HG03064 (cell line): Measurements from ENCODE around the gene GRB2.
A peak's percentile ranks its signal among the peaks of the same experiment; 100 is the strongest.

Source experiments
- ATAC-seq: cut with Tn5 transposase; IDR thresholded peaks from one replicate; pipeline ENCODE4 v1.9.1; 2021; ENCODE audit warnings: low read depth; ENCODE audit not compliant: unreplicated experiment

The GRB2 gene

DNA sequence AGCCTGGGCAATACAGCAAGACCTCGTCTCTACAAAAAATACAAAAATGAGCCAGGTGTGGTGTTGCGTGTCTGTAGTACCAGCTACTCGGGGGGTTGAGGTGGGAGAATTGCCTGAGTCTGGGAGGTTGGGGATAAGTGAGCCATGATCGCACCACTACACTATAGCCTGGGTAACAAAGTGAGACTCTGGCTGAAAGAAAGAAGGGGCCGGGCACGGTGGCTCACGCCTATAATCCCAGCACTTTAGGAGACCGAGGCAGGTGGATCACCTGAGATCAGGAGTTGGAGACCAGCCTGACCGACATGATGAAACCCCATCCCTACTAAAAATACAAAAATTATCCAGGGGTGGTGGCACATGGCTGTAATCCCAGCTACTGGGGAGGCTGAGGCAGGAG is 10.5 kb upstream of the GRB2 start:
- ATAC-seq: no peak

DNA sequence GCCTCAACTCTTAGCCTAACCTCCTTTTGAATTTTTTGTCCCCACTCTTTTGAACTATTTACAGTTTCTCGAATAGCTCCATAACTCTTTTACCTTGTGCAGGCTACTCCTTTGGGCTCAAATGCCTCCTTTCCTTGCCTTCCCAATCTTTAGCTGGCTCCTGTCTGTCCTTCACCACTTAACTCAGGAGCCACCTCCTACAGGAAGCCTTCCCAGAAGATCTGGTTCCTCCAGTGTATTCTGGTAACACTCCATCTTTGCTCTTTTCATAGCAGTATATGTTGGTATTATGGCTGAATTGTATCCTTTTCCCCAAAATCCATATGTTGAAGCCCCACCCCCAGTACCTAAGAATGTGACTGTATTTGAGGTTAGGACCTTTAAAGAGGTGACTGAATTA is 9.0 kb upstream of the GRB2 start:
- no peak for ATAC-seq

DNA sequence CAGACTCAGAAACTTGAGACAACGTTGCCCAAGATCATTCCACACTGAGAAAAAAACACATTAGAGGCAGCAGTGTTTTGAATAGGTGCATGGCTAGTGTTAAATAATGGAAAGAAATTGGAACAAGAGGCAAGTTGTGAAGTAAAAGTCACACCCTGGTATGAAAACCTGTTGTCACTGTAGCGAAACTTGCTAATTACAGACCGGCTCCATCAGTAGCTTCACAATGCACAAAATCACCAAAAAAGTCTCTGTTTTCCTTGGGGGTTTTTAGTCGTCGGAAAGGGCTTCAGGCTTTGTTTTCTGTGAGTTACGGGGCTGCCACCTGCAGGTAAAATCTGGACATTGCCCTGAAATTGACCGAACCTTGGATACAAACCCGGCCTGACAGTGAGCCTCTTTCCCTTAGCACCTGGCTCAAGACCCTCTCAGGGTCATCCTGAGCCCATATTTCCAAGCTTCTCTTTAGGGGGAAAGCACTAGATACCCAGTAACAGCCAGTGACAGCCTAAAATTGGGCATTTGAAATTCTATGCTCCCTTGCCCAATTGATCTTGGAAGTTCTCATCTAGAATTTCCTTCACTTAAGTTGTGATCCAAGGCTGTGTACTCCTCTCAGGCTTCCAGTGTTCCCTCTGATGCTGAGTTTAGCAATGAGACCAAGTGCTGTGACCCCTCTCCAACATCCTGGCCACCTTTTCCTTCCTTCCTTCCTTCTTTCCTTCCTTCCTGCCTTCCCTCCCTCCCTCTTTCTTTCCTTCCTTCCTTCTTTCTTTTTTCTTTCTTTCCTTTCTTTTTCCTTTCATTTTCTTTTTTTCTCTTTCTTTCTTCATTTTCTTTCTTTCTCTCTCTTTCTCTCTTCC is 7.2 kb upstream of the GRB2 start:
- no peak for ATAC-seq

DNA sequence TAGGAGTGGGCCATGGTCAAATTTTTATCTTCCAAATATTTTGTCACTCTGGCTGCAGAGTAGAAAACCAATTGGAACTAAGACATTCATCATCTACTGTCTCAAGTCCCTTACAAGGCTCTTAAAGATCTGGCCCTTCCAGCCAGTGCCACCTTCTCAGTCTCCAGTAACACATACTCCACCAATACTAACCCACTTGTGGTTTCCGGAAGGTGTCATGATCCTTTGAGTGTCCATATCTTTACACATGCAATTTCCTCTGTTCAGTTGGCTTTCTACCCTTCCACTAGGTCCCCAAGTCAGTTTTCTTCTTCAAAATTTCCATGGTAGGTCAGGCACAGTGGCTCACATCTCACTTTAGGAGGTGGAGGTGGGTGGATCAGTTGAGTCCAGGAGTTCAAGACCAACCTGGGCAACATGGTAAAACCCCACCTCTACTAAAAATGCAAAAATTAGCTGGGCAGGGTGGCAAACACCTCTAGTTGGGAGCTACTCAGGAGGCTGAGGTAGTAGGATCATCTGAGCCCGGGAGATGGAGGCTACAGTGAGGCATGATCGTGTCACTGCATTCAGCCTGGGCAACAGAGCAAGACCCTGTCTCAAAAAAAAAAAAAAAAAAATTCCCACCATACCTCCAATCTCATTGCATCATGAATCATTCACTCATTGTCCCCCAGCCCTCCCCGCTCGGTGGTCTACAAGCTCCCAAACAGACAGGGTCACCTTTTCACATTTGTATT is 6.0 kb upstream of the GRB2 start:
- no peak for ATAC-seq

DNA sequence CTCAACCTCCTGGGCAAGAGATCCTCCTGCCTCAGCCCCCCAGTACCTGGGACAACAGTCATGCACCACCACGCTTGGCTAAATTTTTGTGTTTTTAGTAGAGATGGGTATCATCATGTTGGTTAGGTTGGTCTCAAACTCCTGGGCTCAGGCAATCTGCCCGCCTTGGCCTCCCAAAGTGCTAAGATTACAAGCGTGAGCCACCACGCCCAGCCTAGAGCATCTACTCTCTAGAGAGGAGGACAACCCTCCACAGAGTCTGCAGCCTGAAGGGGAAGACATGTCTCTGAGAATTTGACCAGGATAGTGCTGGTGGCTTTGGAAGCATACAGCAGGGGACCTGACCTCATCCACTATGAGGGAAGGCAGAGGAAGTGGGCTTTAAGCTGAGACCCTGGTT is 4.7 kb upstream of the GRB2 start:
- ATAC-seq: no peak

DNA sequence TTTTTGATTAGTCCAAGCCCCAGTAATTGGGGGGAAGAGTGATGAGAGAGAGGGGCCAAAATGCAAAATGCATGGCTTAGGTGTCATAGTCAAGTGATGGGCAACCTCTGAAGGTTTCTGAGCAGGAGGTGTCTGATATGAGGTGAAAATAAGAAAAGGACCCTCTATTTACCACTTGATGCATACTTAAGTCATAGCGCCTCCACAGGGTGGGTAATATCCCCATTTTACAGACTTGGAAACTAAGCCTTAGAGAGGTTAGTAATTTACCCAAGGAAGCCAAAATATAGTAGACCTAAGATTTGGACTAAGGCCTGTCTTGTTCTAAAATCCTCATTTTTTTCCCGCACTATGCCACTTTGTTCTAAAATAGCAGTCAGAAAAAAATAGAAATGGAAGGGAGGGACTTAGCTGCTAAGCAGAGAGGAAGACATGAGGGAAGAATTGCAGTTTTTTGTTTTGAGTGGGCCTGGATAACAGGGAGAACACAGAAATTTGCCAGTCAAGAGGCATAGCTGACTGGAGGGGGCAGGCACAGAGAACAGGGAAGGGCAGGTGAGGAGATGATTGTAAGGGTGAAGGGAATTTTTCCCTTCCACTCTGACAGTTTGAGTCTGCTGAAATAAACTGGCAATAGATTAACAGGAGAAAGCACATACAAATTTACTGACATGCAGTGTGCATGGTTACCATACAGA is 2.3 kb upstream of the GRB2 start:
- no peak for ATAC-seq

DNA sequence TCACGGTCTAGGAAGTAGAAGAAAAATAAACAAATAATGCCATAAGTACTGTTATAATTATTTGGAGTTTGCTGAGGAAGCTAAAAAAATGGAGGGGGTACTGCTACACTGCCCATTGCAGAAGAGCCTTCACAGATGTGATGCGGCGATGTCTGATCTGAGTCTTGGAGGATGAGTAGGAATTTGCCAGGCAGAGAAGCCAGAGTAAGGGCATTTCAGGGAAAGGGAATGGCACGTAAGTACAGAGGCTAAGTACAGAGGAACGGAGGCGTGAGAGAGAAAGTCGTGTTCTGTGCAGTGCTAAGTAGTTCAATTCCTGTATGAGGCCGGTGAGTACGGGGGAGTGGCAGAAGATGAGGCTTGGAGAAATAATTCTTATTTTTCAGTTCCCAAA is 741 bp upstream of the GRB2 start:
- ATAC-seq: no peak

DNA sequence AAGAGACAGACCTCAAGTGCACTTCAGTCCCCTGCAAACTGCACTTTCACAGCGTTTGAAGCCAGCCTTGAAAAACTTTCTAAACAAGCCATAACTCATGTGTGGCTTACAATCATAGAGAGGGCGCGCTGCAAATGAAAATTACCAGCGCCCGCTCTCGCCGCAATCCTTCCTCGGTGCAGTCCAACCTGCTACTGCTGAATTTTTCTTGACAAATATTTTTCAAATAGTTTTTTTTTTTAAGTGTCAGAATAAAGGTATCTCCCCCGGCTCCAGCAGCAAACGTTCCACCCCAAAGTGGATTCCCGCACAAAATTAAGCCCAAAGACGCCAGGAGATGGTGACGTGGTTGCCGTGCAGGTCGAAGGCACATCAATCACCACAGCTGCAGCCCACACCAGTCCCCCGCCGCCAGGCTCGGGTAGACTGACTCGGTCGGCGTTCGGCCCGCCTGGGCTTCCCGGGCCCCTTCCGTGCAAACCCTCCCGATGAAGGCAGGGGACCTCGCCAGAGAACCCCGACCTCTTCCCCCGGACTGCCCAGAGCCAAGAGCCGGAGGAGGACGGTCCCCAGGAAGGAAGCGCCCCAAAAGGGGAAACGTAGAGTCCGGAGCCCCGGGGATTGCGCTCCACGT is 630 bp downstream of the GRB2 start:
- ATAC-seq: peak; percentile 17

DNA sequence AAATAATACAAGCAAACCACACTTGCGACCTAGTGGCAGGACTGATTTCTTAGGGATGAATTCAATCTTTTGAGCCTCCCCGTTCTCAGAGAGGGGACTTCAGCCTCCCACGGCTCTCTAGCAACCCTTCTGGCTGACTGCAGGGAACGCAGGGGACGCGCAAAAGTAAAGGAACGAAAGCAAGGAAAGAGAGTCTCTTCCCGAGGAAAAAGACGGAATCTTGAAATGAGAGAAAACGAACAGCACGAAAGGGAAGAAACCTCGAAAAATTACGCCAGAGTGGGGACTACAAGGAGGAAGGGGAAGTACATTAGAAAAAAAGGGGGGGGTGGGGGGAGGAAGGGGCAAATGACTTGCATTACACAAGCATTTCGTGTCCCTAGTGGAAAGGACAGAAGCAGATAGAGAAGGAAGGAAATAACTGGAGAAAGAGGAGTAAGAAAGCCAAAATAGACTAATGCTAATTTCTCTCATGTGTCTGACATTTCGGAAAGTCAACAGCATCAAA is 1.2 kb downstream of the GRB2 start:
- no peak for ATAC-seq

DNA sequence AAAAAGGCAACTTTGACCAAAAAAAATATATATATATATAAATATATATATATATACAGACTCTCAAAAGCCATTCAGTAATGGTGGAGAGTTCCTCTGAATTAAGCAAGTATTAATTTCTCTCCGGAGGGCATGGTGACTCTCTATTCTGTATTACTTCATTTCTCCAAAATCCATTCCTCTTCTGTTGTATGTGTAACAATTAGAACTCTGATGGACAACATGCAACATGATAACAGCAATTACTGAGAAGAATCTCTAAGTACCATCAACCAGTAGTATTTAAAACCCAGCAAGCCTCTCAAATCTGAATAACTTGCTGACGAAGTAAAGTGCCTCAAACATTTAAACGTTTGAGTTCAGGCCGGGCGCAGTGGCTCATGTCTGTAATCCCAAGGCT is 2.3 kb downstream of the GRB2 start:
- no peak for ATAC-seq

DNA sequence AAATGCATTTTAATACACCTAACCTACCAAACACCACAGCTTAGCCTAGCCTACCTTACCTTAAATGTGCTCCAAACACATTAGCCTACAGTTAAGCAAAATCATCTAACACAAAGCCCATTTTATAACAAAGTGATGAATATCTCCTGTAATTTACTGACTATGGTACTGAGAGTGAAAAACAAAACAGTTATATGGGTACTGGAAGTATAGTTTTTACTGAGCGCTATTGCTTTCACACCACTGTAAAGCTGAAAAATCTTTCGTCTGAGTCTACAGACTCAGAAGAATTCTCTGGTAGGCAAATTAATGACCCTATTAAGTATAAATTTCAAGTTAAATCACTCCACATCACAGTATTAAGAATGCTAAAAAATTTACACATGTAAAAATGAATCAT is 3.5 kb downstream of the GRB2 start:
- ATAC-seq: no peak

DNA sequence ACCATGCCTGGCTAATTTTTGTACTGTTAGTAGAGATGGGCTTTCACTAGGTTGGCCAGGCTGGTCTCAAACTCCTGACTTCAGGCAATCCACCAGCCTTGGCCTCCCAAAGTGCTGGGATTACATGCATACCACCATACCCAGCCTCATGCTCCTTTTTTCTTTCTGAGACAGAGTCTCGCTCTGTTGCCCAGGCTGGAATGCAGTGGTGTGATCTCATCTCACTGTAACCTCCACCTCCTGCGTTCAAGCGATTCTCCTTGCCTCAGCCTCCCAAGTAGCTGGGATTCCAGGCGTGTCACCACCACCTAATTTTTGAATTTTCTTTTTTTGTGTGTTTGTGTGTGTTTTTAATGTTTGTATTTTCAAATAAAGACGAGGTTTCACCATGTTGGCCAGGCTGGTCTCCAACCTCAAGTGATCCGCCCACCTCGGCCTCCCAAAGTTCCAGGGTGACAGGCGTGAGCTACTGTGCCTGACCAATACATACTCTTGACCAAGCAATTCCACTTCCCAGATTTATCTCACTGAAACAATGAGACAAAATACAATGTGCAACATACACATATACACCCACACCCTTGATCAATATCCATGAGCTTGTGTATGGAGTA is 5.0 kb downstream of the GRB2 start:
- ATAC-seq: no peak

DNA sequence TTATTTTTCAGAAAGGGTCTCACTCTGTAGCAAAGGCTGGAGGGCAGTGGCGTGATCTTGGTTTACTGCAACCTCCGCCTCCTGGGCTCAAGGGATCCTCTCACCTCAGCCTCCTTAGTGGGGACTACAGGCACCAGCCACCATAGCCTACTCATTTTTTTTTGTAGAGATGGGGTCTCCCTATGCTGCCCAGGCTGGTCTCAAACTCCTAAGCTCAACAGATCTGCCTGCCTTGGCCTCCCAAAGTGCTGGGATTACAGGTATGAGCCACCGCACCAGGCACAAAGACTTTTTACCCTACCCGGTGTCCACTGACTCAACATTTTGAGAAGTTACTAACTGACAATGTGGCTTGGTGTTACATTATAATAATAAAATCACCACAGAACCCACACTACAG is 7.2 kb downstream of the GRB2 start:
- ATAC-seq: no peak

DNA sequence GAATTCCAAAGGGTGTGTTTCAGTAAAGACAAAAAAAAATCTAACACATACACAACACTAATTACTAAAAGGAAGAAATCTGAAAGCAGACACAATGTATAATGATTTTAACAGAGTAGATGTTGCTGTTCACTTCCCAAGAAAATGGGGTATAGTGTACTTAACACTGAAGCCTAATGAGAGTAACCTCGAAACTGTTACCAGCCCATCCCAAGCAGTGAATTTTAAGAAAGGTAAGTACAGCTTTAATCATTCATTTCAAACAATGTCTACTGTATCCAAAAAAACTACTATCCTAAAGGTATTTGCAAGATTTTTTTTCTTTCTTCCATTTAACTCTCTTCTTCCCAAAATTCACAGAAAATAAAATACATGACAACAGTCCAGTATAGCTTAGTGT is 8.3 kb downstream of the GRB2 start:
- no peak for ATAC-seq

DNA sequence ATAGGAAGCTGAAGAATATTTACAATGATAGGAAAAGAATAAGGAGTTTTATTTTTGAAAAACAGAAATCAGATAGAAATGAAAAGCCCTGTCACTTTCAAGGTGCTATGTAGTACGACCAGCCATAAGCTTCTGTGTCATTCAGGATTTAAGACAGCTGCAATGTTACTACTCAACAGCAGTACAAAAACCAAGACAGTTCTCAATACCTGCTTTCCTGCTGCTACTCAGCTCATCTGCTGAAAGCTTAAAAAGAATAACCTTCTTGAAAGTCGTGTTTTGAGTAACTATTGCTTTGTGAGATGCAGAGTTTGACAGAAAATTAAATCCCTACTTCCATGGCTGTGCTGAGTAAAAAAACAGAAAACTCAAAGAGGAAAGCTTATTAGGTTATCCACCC is 8.7 kb downstream of the GRB2 start:
- no peak for ATAC-seq

DNA sequence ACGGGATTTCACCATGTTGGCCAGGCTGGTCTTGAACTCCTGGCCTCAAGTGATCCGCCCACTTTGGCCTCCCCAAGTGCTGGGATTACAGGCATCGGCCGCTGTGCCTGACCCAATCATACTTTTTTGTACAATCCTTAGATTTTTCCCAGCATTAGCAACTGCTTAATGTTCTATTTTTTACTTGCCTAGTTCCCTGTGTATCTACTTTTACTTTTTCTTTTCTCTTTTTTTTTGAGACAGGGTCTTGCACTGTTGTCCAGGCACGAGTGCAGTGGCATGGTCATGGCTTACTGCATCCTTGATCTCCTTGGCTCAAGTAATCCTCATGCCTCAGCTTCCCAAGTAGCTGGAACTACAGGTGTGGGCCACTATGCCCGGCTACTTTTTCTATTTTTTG is 9.5 kb downstream of the GRB2 start:
- no peak for ATAC-seq

DNA sequence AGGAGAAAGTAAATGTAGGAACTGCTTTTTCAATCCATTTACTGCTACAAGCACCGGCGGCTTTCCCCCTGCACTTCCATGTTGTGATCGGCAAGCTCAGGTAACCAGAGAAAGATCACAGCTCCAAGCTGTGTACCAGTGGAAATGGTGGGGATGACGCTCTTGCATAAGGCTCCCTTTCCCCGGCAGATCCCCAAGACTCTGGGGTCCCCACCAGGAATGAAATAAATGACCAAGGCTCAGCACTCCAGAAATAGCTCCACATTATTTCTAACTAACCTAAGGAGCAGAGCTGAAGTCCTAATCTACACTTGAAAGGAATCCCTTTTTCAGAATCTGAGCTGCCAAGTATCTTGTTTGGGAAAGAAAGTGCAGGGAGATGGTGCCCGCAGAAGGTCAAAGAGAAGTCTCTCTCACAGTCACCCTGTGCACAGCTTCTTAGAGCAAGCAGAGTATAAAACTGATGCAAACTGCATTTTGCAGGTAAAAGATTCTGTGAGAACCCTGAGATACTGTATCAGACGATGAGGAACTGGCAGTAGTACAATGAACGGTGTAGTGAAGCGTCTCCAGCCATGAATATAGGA is 11.1 kb downstream of the GRB2 start:
- peak; percentile 7 for ATAC-seq

DNA sequence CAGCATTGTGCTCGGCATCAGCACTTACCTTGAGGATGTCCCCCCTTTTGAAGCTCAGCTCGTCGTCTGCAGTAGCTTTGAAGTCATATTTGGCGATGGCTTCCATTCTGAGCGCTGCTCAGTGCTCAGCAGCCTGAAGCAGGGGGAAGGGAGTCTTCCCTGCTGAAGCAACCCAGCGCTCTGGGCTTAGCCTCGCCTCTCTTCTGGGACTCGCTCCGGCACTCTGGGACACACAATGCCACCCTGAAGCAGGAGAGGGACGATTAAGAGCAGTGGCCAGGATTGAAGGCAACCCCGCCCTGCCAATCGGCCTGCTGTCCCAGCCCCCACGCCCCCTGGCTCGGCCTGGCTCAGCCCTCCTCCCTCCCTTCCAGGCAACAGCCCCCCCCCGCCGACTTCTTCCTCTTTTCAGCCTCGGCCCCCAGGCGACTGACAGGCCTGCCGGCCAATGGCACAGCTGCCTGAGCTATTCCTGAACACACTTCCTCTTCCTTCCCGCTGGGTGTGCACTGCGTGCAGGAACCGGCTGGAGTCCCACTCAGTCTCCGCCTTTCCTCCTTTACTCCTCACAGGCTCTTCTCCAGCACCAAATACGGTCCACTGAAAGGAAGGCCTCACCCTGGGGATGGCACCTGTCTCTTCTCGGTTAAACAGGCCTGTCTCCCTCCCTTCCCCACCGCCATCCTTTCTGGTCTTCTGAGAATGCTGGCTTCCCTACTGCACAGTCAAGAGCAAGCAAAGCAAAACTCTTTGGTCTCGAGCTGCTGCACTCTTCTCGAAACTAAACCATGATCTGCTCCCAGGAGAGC is 11.8 kb downstream of the GRB2 start:
- ATAC-seq: peak; percentile 71

DNA sequence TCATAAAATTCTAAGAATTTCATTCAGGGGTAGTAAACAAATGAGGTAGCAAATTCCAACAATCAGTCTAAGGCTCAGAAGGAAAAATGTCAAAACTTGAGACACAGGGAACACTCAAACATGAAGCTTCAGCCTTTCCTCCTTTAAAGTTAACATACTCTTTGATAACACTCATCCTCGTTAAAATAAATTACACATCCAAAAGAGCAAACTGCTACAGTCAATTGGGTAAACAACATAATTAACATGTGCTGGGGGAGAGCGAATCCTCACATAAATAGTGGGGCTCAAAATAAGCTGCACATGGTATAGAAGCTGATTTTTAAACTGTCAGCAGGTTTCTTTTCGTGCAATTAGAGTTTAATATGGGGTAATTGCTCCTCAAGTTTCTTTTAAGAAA is 12.9 kb downstream of the GRB2 start:
- no peak for ATAC-seq
